Vagina (tissue), 2 donors: ENCODE data around the gene PPP1R14B.

ENCODE experiments used
- CTCF ChIP-seq, 3 experiments: fragments of 450-650 bp in 2 of 3; fragments of 200-600 bp in 1 of 3; sonication (generic) in 1 of 3; IDR thresholded peaks; one replicate each; pipeline ENCODE4 v1.5.1; 2017 to 2019; ENCODE audit warnings: antibody characterized with exemption in 3 of 3, mild to moderate bottlenecking in 2 of 3, moderate library complexity in 2 of 3
- POLR2A ChIP-seq, 2 donors: fragments of 450-650 bp; IDR thresholded peaks; one replicate each; pipeline ENCODE4 v1.6.1; 2017; ENCODE audit warnings: antibody characterized with exemption in 2 of 2, mild to moderate bottlenecking in 2 of 2, moderate library complexity in 2 of 2
- POLR2AphosphoS5 ChIP-seq, 2 donors: sonication (generic); formaldehyde crosslinking; IDR thresholded peaks; one replicate each; pipeline ENCODE4 v1.9.0; 2017; ENCODE audit warnings: antibody characterized with exemption in 2 of 2, mild to moderate bottlenecking in 2 of 2, low read depth in 1 of 2; ENCODE audit not compliant: insufficient read depth in 1 of 2

- no peak for TF ChIP-seq CTCF (IDR thresholded peaks at IDR 0.05)
- peak in 1 of 2 donors; percentile 53 for TF ChIP-seq POLR2A (IDR thresholded peaks at IDR 0.05)
- peak; percentile 60 to 96 for TF ChIP-seq POLR2AphosphoS5 (IDR thresholded peaks at IDR 0.05; ENCODE audit: insufficient read depth in 1 of 2, low read depth in 1 of 2)
These were observed 37.6 kb upstream of the PPP1R14B start, which contains the start of gene BAD for GRCh38 chr11:64284048-64284961.
